GM19452 (cell line): Measurements from ENCODE around the gene HS3ST3A1.
"Not testable (repeated sequence)": the region's sequence is repeated elsewhere in the genome, so short reads cannot be mapped to it uniquely, and the experiment has no call there.

ENCODE experiments used
- ATAC-seq: cut with Tn5 transposase; IDR thresholded peaks from one replicate; pipeline ENCODE4 v1.9.1; 2021; ENCODE audit not compliant: unreplicated experiment

Gene HS3ST3A1

DNA sequence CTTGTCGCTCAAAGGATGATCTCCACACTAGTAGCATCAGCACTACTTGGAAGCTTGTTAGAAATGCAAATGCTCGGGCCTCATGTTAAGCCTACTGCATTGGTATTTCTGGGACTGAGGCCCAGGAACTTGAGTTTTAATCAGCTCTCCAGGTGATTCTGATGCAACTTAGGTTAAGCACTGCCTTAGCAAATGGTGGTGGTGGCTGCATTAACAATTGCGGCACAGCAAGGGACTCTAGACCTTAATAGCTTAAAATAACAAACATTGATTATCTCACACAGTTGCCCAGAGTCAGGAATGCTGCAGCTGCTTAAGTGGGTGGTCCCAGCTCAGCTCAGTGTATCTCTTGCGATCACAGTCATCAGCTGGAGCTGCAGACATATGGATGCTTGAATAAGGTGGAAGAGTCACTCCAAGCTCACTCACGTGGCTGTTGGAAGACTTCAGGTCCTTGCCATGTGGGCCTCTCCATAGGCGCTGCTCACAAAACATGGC lies 25.8 kb downstream of the HS3ST3A1 start:
- no peak for ATAC-seq

DNA sequence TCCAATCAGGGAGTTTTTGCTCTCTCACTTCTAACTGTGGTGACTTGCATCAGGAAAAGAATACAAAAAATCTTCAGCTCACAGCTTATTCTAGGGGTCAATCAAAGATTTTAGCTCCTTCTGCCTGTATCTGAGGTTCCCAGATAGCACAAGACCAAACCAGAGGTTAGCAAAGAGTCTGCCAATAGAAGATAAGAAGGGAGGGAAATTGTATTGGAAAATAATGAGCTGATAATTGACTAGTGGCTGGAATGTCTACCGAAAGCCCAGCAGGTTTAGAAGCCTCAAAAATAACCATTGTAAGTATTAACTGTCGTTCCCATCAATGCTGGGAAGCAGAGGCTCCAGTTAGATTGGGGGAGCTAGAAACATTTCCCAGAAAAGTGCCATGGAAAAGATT lies 26.3 kb downstream of the HS3ST3A1 start:
- no peak for ATAC-seq

DNA sequence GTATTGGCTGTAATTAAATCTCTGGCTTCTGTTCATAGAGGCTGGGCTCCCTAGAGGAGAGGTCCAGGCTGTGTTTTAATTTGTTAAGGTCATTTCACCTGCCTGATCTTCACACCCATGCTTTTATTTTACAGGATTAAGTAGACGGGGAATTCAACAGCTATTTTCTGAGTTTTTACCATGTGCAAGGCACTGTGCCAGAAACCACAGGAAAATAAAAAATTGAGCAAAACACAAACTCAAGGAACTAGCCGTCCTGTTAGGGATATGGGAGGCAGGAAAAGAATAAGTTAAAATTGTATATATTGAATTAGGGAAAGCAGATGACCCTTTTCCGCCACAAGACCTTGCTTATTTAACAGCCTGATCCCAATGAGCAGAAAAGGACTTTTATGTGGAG lies 29.1 kb downstream of the HS3ST3A1 start:
- no peak for ATAC-seq

DNA sequence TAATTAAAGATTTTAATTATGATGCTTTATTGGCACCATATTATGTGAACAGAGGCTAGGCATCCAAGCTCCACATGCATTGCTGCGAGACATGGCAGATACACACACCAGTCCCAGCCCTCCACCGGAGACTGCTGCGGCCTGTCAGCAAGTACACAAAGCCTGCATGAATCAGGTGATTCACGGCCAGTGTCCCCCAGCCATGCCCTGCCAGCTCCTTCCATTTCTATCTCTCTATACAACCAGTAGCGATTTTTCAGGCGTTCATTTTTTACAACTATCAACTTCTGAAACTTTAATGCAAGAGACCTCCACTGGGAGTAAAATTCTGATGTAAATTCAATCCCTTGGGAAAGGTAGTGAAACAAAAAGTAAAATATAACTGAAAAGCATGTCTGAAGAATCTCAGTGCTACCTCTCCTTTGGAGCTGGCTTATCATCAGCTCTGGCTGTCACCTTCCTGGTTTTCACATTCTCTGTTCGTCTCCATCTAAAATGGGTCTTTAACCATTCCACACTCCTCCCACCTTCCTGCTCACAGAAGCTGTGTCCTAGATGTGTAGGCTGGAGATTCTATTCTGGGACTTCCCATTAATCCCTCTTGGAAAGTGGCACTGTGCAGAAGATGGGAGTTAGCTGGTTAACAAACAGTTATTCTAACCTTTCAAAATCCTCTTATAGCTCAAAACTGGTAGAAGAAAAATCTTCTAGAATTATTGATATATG lies 32.2 kb downstream of the HS3ST3A1 start:
- ATAC-seq: no peak

DNA sequence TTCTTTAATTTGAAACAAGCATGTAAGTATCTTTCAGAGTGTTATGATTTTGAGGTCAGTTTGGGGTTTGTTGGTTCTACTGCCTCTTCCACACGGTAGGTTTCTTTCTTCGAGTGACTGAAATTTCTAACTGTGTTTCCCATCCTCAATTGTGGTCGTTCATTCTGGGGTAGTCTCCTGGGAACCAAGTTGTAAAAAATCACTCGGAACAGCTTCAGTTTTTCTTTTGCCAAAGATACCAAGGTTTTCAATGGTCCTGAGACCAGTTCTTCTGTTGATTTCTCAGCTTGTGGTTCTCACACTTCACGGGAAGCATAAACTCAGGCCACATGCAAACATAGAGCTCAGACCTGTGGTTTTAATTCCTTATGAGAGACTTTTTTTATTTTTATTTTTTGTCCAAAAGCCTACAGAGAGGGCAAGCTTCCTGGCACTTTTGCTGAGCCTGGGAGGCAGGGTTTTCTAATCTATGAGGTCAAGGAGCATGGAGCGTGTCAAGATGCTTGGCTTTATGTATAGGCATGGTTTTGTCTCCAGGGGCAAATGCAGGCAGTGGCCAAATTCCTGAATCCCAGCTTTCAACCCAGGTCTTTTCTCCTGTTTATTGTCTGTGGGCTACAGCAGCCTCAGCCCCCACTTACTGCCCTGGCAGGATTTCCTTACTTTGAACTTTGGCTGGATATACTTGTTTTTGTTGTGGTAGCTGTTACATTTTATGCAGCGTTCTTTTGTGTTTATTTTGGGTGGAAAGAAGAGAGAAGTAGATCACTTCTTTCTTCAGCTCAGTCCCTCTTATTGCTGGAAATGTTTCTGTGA lies 32.9 kb downstream of the HS3ST3A1 start:
- ATAC-seq: no peak

DNA sequence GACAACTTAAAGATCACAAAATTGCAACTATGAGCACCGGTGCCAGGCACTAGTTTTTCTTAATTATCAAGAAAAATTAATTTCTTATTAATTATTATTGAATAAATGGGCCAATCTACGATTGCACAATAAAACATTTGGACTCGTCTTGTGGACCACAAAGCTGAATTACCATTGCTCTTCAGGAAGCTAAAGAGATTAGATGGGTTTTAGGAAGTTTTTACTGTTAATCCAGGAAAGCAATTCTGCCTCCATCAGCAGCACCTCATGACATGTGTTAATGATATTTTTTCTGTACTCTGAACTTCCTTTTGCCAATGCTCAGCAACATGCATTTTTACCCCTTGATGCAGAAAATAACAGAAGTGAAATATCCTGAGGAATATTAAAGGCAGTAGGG lies 37.9 kb downstream of the HS3ST3A1 start:
- ATAC-seq: no peak

DNA sequence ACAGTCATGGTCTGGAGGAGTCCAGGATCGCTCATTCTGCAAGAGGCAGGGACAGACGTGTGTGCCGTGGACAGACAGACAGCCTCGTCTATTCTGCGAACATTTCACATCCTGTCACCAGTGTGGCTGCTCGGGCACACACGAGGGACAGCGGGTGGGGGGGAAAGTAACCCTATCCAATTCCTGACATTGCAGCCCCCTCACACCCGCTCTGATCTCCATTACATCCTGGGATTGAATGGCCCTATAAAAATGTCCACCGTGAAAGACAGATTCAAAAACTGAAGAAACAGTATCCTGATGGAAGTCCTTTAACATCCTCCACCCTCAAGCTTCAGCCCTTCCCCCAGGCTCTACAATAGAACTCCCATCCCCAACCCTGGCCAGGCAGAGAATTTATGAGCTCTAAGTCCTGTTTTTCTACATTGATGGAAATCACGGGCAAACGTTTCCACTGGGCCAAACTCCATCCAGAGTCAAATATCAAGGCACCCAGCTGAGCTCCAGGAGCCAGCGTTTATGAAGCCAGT lies 39.4 kb downstream of the HS3ST3A1 start:
- ATAC-seq: no peak

DNA sequence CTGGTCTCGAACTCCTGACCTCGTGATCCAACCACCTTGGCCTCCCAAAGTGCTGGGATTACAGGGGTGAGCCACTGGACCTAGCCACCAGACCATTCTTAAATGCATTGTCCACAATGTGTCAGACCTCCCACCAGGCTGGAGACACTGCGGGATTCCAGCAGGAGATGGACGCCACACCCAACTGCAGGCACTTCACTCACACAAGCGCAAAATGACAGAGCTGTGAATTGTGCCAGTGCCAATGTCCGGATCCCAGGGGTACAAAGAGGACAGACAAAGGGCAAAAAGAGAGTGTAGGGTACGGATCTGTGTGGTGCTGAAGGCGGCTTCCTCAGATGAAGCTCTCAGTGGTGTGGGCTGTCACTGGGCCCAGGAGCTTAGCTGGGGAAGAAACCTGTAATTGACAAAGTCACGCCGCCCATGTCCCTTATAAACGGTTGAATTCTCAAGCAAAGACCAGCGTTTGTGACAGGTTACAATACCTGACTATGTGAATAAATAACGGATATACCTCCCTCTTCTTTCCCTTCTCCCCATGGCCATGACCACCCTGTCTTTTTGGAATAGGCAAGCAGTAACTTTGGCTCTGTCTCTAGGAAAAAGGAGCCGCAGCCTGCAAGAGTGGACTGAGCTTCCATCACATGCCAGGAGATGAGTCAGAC lies 40.0 kb downstream of the HS3ST3A1 start:
- ATAC-seq: no peak

DNA sequence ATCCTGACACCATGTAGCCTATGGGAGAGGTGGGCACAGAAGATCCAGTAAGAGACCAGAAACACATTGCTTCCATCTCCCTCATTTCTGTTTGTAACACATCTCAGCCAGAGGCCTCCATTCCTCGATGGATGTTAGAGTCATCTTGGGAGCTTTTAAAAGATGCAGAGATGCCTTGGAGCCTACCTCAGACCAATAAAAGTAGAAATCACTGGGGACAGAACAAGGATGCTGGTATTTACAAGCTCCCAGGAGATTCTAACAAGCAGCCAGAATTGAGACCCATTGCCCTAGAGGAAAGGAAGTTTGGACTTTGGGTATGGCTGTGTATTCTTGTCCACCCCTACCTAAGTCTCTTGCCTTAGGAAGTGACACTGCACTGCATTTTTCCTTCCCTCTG lies 40.8 kb downstream of the HS3ST3A1 start:
- no peak for ATAC-seq

DNA sequence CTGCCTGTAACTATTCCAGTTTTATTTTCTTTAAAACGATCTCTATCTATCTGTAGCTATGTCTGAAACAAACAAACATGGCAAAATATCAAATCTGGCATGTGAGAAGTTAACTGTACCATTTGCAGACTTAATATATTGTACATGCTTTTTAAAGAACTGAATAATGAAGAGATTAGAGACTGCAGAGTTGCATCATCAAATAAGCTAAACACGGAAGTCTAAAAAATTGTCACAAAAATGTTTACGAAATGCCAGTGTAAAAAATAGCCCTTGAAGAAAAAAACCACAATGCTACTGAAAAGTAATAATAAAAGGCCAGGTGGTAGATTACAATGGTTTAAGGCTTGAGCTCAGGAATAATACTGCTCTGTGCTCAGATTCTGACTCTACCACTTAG lies 43.1 kb downstream of the HS3ST3A1 start:
- ATAC-seq: no peak

DNA sequence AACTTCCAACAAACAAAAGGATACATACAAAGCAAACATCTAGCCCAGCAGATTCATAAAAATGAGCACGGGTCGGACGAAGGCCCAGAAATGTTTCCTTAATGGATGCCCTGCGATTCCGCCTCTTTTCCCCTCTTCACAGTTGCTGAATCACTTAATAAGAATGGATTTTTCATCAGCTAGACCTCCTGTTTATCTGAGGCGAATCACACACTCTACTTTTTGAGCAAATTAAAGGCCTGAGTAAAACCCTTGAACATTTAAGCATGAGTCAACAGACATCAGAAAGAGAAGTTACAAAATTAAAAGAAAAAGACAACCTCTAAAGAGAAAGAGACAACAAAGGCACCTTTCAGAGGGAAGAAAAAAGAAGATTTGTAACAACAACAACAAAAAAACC lies 44.7 kb downstream of the HS3ST3A1 start:
- ATAC-seq: no peak

DNA sequence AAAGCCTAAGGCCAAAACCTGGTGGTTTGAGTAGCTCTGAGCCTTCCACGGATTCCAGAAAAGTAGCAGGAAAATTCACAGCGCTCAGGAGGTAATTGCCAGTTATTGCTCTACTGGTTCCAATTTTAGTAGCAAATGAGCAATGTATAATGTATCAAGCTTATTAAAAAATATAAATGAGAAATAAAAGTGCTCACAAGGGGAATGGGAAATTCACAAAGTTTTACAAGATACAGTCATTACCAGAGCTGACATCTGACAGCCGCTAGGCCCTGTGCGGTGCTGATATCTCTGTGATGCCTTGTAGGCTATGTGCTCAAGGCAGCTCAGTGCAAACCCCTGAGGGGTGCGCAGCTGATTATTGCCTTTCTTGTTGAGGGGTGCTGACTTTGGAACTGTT lies 47.5 kb downstream of the HS3ST3A1 start:
- no peak for ATAC-seq

DNA sequence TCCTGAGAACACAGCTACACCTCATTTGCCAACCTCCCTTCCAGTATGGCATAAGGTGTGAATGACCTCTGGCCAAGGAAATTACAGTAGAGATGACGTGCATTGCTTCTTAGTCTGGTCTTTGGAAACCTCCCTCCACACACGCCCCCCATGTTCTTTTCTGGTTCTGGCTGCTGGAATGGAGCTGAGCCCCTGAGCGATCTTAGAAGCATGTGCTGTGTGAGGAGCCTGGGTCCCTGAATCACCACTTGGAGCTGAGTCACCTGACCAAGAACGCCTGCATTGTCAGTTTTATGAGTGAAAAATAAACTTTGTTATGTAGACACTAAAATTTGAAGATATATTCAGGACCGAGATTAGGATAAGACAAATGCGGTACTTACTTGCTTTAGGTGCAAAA lies 51.4 kb downstream of the HS3ST3A1 start:
- ATAC-seq: no peak

DNA sequence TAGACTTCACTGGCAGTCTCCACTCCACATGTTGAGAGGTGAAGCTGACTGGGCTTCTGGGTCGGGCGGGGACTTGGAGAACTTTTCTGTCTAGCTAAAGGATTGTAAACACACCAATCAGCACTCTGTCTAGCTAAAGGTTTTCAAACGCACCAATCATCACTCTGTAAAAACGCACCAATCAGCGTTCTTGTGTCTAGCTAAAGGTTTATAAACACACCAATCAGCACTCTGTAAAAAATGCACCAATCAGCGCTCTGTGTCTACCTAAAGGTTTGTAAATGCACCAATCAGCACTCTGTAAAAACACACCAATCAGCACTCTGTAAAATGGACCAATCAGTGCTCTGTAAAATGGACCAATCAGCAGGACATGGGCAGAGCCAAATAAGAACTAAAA lies 53.2 kb downstream of the HS3ST3A1 start:
- not testable (repeated sequence) for ATAC-seq

DNA sequence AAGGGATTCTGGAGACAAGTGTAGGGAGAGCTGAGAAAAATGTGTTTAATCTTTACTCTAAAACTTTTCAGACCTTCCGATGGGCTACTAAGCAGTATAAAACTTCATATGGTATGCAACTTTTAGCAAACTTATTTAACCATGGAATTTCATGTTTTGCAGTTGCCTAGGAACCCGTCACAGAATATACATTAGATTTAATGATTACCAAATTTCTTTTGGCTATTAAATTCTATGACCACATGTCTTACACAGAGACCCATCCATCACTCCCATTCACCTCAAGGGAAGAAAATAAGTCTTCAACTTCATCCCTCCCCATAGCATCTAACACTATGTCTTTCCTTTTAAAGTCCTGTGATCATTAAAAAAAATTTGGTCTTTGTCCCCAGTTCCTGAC lies 54.9 kb downstream of the HS3ST3A1 start:
- no peak for ATAC-seq

DNA sequence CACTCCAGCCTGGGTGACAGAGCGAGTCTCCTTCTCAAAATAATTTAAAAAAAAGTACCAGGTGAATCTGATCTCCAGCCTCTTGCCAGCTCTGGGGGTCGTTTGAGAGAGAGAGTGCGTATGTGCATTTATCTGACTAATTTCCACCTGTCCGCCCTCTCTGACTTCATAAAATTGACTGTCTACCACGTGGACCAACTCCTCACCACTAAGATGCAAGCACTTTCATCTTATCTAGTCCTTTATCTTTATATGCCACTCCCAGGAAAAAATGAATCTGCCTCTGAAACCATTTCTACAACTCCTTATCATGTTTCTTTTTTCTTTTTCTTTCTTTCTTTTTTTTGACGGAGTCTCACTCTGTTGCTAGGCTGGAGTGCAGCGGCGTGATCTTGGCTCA lies 55.8 kb downstream of the HS3ST3A1 start:
- ATAC-seq: no peak

DNA sequence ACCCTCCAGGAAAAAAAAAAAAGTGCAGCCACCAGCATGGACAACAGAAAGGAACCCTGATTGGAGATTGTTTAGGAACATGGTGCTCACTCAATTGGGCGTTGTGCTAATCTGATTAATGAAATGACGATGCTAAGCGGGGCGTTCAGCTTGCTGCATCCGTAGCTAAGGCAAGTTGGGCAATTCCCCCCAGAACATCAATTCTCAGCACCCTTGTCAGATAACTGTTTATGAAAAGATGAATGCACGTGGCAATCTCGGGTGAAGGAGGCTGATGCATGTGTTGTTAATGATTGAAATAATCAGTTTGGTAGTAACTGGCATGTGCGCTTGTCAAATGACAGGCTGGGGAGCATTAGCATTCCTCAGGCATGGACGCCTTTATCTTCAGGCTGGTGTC lies 57.0 kb downstream of the HS3ST3A1 start:
- no peak for ATAC-seq

DNA sequence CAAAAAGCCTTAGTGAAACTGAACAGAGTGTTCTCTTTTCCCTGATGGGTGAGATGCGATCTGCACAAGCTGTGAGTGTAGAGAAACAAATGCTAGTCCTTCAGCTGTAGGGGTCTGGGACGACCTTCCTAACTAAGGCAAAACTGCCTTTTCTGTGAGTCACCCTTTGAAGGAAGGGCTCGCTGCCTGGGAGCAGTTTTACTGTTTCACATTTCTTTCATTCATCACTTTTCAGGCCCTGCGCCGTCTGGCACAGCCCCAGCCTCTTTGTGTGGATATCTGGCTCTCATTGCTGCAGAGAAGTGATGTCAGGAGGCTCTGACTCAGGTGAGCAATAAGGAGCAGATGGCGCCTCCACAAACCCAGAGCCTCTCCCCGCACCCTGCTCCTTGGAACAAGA lies 57.4 kb downstream of the HS3ST3A1 start:
- no peak for ATAC-seq

DNA sequence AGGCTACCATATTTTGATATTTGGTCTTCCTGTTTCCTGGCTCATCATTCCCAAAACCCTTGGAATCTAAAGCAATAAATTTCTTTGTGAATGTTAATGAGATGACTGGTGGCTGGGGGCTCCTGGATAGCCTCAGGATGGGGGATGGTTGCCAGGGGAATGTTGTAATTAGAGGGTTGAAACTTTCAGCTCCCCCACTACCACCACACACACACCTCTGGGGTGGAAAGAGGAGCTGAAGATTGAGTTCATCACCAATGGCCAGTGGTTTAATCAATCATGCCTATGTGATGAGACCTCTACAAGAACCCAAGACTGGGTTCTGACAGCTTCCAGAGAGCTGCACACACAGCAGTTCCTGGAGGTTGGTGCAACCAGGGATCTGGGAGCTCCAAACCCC lies 59.1 kb downstream of the HS3ST3A1 start:
- ATAC-seq: no peak

DNA sequence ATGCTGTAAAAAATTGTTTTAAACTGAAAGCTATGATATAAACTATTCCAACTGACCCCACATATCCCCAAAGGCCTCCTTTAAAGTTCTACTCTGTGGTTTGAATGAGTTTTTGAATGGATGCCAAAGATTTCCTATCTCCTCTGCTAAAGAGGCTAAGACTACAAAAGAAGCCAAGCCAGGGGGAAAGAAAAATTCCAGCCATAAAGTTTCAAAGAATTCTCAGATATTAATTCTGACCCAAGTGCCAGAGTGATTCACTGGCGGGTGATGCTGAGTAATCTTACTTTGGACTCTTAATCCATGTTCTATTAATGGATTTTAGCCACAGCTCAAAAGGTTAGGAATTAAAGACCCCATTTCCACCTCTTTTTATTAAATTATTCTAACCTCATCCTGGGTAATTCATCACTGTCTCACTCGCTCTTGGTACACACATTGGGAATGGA lies 60.7 kb downstream of the HS3ST3A1 start:
- no peak for ATAC-seq

DNA sequence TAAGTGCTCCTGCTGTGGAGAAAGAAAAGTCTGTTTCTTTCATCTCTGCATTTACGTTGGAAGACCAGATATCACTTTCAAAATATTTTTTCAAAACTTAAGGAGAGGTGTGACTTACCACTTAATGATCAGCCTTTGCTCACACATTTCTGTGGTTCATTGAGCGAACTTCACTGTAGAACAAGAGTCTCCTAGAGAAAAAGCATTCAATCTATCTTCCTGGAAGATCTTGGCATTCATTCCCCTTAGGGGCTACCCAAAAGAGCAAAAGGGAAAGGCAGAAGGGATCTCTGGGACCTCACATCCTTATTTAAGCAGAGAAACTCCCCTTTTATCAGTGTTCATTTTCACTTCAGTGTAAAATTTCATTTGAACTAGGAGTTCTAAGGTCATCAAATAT lies 61.2 kb downstream of the HS3ST3A1 start:
- ATAC-seq: no peak

DNA sequence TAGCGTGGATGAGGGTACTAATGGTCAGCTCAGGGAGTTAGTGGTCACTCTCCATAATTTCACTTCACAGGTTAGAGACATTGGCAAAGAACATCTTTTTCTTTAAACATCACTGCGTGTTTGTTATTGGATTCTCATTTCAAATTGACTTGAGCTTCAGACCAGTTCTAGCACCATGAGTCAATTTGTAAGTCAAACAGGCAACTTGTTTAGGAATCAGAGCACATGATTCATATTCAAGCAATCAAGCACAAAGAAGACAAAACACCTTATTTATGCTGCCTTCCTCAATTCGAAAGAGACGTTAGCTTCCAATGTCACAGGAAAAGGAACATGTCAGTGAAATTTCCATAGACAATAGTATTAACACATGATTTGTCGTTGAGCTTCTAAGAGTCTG lies 62.3 kb downstream of the HS3ST3A1 start:
- ATAC-seq: no peak
